HL-60 (cell line): ENCODE results near the gene SP7.

Experiments
- POLR2AphosphoS5 ChIP-seq: IDR thresholded peaks from 2 replicates; pipeline ENCODE4 v1.6.1; 2012; ENCODE audit warnings: low read depth
- TF ChIP-seq, protein P1 (sequence below): IDR thresholded peaks from one replicate; pipeline ENCODE4 v1.5.1; 2011; ENCODE audit warnings: low read length, control low read depth, inconsistent platforms; ENCODE audit not compliant: insufficient read depth
- TF ChIP-seq, protein P2 (sequence below): IDR thresholded peaks from 2 replicates; pipeline ENCODE4 v1.6.1; 2012; ENCODE audit warnings: low read depth; ENCODE audit not compliant: insufficient replicate concordance

DNA sequence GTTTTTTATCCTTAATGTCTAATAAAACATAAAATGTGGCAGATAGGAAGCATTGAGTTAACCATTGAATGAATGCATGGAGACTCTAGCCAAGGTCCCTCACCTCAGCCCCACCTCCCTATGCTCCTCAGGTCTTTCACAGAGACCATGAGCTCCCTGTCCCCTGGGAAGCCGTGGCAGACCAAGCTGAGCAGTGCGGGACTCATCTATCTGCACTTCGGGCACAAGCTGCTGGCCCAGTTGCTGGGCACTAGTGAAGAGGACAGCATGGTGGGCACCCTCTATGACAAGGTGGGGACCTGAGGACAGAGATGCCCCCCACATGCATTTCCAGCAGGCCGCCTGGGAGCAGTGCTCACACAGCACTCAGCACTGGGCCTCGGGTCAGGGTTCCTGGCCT lies 33.3 kb downstream of the SP7 start:
- TF ChIP-seq, protein P1, sequence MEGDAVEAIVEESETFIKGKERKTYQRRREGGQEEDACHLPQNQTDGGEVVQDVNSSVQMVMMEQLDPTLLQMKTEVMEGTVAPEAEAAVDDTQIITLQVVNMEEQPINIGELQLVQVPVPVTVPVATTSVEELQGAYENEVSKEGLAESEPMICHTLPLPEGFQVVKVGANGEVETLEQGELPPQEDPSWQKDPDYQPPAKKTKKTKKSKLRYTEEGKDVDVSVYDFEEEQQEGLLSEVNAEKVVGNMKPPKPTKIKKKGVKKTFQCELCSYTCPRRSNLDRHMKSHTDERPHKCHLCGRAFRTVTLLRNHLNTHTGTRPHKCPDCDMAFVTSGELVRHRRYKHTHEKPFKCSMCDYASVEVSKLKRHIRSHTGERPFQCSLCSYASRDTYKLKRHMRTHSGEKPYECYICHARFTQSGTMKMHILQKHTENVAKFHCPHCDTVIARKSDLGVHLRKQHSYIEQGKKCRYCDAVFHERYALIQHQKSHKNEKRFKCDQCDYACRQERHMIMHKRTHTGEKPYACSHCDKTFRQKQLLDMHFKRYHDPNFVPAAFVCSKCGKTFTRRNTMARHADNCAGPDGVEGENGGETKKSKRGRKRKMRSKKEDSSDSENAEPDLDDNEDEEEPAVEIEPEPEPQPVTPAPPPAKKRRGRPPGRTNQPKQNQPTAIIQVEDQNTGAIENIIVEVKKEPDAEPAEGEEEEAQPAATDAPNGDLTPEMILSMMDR: no peak
- TF ChIP-seq POLR2AphosphoS5: no peak
- TF ChIP-seq, protein P2, sequence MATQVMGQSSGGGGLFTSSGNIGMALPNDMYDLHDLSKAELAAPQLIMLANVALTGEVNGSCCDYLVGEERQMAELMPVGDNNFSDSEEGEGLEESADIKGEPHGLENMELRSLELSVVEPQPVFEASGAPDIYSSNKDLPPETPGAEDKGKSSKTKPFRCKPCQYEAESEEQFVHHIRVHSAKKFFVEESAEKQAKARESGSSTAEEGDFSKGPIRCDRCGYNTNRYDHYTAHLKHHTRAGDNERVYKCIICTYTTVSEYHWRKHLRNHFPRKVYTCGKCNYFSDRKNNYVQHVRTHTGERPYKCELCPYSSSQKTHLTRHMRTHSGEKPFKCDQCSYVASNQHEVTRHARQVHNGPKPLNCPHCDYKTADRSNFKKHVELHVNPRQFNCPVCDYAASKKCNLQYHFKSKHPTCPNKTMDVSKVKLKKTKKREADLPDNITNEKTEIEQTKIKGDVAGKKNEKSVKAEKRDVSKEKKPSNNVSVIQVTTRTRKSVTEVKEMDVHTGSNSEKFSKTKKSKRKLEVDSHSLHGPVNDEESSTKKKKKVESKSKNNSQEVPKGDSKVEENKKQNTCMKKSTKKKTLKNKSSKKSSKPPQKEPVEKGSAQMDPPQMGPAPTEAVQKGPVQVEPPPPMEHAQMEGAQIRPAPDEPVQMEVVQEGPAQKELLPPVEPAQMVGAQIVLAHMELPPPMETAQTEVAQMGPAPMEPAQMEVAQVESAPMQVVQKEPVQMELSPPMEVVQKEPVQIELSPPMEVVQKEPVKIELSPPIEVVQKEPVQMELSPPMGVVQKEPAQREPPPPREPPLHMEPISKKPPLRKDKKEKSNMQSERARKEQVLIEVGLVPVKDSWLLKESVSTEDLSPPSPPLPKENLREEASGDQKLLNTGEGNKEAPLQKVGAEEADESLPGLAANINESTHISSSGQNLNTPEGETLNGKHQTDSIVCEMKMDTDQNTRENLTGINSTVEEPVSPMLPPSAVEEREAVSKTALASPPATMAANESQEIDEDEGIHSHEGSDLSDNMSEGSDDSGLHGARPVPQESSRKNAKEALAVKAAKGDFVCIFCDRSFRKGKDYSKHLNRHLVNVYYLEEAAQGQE: no peak
